Measurements from ENCODE around the gene PDZRN3.

PDZRN3 gene

DNA sequence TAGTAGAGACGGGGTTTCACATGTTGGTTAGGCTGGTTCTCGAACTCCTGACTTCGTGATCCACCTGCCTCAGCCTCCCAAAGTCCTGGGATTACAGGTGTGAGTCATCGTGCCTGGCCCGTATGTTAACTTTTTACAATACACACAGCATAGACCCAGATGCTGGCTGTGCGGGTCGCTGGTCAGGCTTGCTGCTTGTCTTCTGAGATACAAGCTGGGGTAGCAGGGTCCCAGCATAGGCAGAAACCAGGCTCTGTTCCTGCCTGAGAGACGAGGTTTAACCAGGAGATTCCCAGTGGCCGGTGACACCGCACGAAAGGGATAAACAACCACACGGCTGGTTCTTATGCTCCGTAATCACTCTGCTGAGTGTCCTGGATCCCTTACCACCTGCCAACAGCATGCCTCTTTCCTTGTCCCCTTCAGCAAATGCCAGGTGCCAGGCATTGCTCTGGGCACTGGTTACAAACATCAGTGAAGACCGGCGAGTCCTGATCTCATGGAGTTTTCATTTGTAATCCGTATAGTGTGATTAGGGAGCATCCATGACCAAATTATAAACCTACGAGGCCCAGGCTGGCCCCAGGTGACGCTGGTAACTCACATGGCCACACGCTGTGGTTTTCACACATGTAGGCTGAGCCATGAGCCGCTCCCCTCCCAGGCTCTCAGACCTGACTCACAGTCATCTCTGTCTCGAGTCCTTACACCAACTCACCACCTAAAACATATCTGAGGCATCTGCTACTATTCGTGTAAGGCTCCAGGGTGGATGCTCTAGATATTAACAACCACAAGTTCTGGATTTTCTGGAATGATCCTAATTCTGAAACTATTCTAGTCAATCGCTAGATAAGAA, 125.7 kb downstream of the PDZRN3 start:
- ChIA-PET POLR2A (no interaction called here), CTCF (interaction anchor here (1.5 to 1.8 kb wide), 2 partner anchors 9 to 27 kb away, joined by 4 to 6 read pairs; no protein-coding TSS in a partner anchor)
- no peak overlapping the region for H3K4me3 ChIP-seq (ENCODE audit: control insufficient read depth in 1 of 7, extremely low read depth in 1 of 7, insufficient read depth in 4 of 7, low read depth in 2 of 7, low read length in 6 of 7)
- WGBS (ENCODE audit: insufficient coverage) = 91% methylated on average over 21 of the region's 23 CpGs
- no peaks in the 10 kb centered on the region for H3K9me3 ChIP-seq (ENCODE audit: control extremely low read depth in 1 of 5, control insufficient read depth in 4 of 5, insufficient read depth in 2 of 5, low read depth in 1 of 5, low read length in 4 of 5)
- peaks cover 5 to 28% (median 8%) of the 10 kb centered on the region in 5 experiments for H3K27me3 ChIP-seq (replicated peaks in 2 of 5; ENCODE audit: control insufficient read depth in 4 of 5, insufficient read depth in 5 of 5, low read length in 4 of 5)
- no peaks in the 10 kb centered on the region for H3K4me1 ChIP-seq (ENCODE audit: control extremely low read depth in 1 of 4, control insufficient read depth in 4 of 4, insufficient read depth in 4 of 4, low read length in 3 of 4)
- H3K27ac ChIP-seq (ENCODE audit: insufficient read depth in 1 of 2, low read depth in 1 of 2, low read length in 2 of 2, poor library complexity in 1 of 2, severe bottlenecking in 2 of 2) = no peak overlapping the region
- no peak for DNase-seq
- H3K36me3 ChIP-seq (ENCODE audit: control insufficient read depth in 4 of 4, insufficient read depth in 4 of 4, low read length in 3 of 4) = no peaks in the 10 kb centered on the region

DNA sequence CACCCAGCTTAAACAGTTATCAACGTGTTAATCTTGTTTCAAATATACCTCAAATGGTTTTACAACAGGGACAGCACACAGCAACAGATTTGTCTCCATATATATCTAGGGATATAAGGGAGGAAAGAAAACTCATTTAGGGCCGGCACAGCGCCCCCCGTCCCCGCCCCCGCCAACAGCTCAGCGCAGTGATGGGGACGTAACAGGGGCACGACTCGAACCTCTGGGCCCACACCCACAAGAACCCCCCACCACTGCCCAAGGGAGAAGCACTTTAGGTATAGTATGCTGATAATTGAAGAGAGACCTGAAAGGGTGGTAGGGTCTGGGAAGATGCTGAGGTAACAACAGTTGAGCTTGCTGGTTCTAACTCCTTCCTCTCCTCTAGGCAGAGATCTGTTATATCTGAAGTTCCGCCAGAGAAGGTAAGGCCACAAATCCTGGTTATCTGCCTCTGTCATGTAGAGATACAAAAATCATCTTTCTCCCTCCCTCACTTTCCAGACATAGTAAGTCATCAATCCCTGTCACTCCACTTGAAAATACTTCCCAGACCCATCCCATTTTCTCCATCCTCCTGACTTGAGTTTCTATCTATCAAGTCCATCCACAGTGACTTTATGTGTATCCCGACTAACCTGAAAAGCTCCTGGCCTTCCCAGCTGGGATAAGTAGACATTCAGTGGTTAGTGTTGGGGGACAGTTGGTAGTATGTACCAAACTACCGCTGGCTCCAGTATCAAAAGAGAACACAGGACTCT, 126.9 kb downstream of the PDZRN3 start:
- POLR2A ChIA-PET = no interaction called here
- H3K4me3 ChIP-seq (ENCODE audit: control insufficient read depth in 1 of 7, extremely low read depth in 1 of 7, insufficient read depth in 4 of 7, low read depth in 2 of 7, low read length in 6 of 7) = no peak overlapping the region
- H3K36me3 ChIP-seq (ENCODE audit: control insufficient read depth in 4 of 4, insufficient read depth in 4 of 4, low read length in 3 of 4) = no peaks in the 10 kb centered on the region
- CTCF ChIA-PET = interaction anchor here (0.9 to 1.4 kb wide), 2 partner anchors 10 to 391 kb away, joined by 3 to 5 read pairs; no protein-coding TSS in a partner anchor
- H3K27ac ChIP-seq (ENCODE audit: insufficient read depth in 1 of 2, low read depth in 1 of 2, low read length in 2 of 2, poor library complexity in 1 of 2, severe bottlenecking in 2 of 2) = no peak overlapping the region
- H3K9me3 ChIP-seq (ENCODE audit: control extremely low read depth in 1 of 5, control insufficient read depth in 4 of 5, insufficient read depth in 2 of 5, low read depth in 1 of 5, low read length in 4 of 5) = no peaks in the 10 kb centered on the region
- DNase-seq = no peak
- 90% methylated on average over 1 of the region's 13 CpGs for WGBS (ENCODE audit: insufficient coverage)
- no peaks in the 10 kb centered on the region for H3K4me1 ChIP-seq (ENCODE audit: control extremely low read depth in 1 of 4, control insufficient read depth in 4 of 4, insufficient read depth in 4 of 4, low read length in 3 of 4)
- H3K27me3 ChIP-seq (replicated peaks in 2 of 5; ENCODE audit: control insufficient read depth in 4 of 5, insufficient read depth in 5 of 5, low read length in 4 of 5) = peaks cover 5 to 30% (median 8%) of the 10 kb centered on the region in 5 experiments

GRCh38 chr3:73493543-73494308, 131.0 kb downstream of the PDZRN3 start:
- POLR2A ChIA-PET = interaction anchor here (0.6 kb wide), 1 partner anchor 45 kb away, joined by 3 read pairs; no protein-coding TSS in a partner anchor
- WGBS (ENCODE audit: insufficient coverage) = 81% methylated on average over 6 of the region's 7 CpGs

DNA sequence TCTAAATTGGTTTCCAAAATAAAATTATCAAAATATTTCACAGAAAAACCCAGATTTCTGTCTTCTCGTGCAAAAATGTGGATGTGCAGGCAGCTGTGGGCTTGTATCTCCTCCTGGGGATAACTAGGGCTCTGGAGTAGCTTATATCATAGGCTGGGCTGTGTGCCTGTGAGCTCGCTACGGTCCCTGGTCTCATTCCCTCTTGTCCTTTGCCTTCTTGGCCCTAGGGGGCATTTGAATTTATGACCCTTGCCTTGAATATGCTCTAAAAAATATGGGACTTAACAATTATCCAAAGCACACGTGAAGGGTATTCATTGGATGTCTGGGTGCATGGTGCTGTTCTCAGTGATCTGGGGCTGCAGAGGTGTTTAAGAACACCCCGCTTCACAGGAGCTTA, 132.6 kb downstream of the PDZRN3 start:
- ChIA-PET CTCF (no interaction called here), POLR2A (no interaction called here)
- Histone ChIP-seq H3K4me3 (ENCODE audit: control insufficient read depth in 1 of 7, extremely low read depth in 1 of 7, insufficient read depth in 4 of 7, low read depth in 2 of 7, low read length in 6 of 7) (no peak overlapping the region), H3K27ac (ENCODE audit: insufficient read depth in 1 of 2, low read depth in 1 of 2, low read length in 2 of 2, poor library complexity in 1 of 2, severe bottlenecking in 2 of 2) (no peak overlapping the region), H3K9me3 (ENCODE audit: control extremely low read depth in 1 of 5, control insufficient read depth in 4 of 5, insufficient read depth in 2 of 5, low read depth in 1 of 5, low read length in 4 of 5) (no peaks in the 10 kb centered on the region), H3K27me3 (replicated peaks in 2 of 5; ENCODE audit: control insufficient read depth in 4 of 5, insufficient read depth in 5 of 5, low read length in 4 of 5) (peaks cover 3 to 39% (median 8%) of the 10 kb centered on the region in 5 experiments), H3K36me3 (ENCODE audit: control insufficient read depth in 4 of 4, insufficient read depth in 4 of 4, low read length in 3 of 4) (no peaks in the 10 kb centered on the region), H3K4me1 (ENCODE audit: control extremely low read depth in 1 of 4, control insufficient read depth in 4 of 4, insufficient read depth in 4 of 4, low read length in 3 of 4) (no peaks in the 10 kb centered on the region)
- WGBS (ENCODE audit: insufficient coverage) = 100% methylated on average over 2 of the region's 5 CpGs
- DNase-seq = no peak

More at GRCh38 chr3:73493543-73494308, 131.0 kb downstream of the PDZRN3 start:
- Histone ChIP-seq H3K27ac (ENCODE audit: insufficient read depth in 1 of 2, low read depth in 1 of 2, low read length in 2 of 2, poor library complexity in 1 of 2, severe bottlenecking in 2 of 2) (no peak overlapping the region), H3K4me1 (ENCODE audit: control extremely low read depth in 1 of 4, control insufficient read depth in 4 of 4, insufficient read depth in 4 of 4, low read length in 3 of 4) (no peaks in the 10 kb centered on the region), H3K36me3 (ENCODE audit: control insufficient read depth in 4 of 4, insufficient read depth in 4 of 4, low read length in 3 of 4) (no peaks in the 10 kb centered on the region), H3K4me3 (ENCODE audit: control insufficient read depth in 1 of 7, extremely low read depth in 1 of 7, insufficient read depth in 4 of 7, low read depth in 2 of 7, low read length in 6 of 7) (no peak overlapping the region), H3K9me3 (ENCODE audit: control extremely low read depth in 1 of 5, control insufficient read depth in 4 of 5, insufficient read depth in 2 of 5, low read depth in 1 of 5, low read length in 4 of 5) (no peaks in the 10 kb centered on the region), H3K27me3 (replicated peaks in 2 of 5; ENCODE audit: control insufficient read depth in 4 of 5, insufficient read depth in 5 of 5, low read length in 4 of 5) (peaks cover 4 to 28% (median 8%) of the 10 kb centered on the region in 5 experiments)
- no peak for DNase-seq
- CTCF ChIA-PET = interaction anchor here (0.8 to 1.6 kb wide), 2 partner anchors 8 to 393 kb away, joined by 3 to 4 read pairs; no protein-coding TSS in a partner anchor

- no peaks in the 10 kb centered on the region for H3K36me3 ChIP-seq (ENCODE audit: control insufficient read depth in 4 of 4, insufficient read depth in 4 of 4, low read length in 3 of 4)
- H3K27ac ChIP-seq (ENCODE audit: insufficient read depth in 1 of 2, low read depth in 1 of 2, low read length in 2 of 2, poor library complexity in 1 of 2, severe bottlenecking in 2 of 2) = no peak overlapping the region
- ChIA-PET CTCF (interaction anchor here (0.6 to 1.8 kb wide), 2 partner anchors 11 to 1531 kb away, joined by 3 to 5 read pairs; no protein-coding TSS in a partner anchor), POLR2A (no interaction called here)
- no peak overlapping the region for H3K4me3 ChIP-seq (ENCODE audit: control insufficient read depth in 1 of 7, extremely low read depth in 1 of 7, insufficient read depth in 4 of 7, low read depth in 2 of 7, low read length in 6 of 7)
- H3K4me1 ChIP-seq (ENCODE audit: control extremely low read depth in 1 of 4, control insufficient read depth in 4 of 4, insufficient read depth in 4 of 4, low read length in 3 of 4) = no peaks in the 10 kb centered on the region
- H3K9me3 ChIP-seq (ENCODE audit: control extremely low read depth in 1 of 5, control insufficient read depth in 4 of 5, insufficient read depth in 2 of 5, low read depth in 1 of 5, low read length in 4 of 5) = no peaks in the 10 kb centered on the region
- peaks cover 0 to 40% (median 6%) of the 10 kb centered on the region in 5 experiments for H3K27me3 ChIP-seq (replicated peaks in 2 of 5; ENCODE audit: control insufficient read depth in 4 of 5, insufficient read depth in 5 of 5, low read length in 4 of 5)
- no peak for DNase-seq
These were observed 133.5 kb downstream of the PDZRN3 start for GRCh38 chr3:73491287-73491662.

DNA sequence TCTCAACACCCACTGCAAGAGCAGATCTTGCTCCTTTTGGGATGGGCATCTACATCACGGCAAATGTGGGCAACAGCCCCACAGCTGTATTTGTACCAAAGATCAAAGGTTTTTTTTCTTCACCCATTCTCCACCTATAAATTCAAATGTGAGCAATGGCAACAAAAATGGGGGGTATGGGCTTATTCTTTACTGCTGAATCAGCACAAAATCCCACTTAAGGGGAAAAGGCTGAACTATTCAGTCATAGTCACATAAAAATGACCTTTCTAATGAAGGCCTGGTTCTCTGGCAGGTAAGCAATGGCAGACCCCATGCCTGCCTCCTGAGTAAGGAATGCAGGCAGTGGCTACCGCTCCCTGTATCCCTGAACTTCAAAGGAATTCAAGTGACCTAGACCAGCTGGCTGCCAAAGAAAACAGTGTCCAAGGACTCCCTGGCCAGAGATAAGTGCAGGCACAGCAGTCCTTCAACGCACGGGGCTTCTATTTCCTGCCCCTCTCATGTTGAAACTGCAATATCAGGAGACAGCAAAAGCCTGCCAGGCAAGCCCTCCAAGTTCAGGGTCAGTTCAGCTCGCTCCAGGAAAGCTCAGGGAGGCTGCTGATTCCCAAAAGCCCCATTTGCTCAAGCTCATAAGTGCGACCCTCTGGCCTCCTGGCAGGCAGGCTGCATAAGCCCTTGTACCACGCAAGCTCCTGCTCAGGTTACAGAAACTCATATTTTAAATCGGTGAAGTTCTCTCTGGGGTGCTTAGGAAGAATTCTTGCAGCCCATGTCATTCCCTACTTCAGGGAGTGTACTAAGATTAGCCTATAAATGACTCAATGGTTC, 134.1 kb downstream of the PDZRN3 start:
- POLR2A ChIA-PET = no interaction called here
- H3K36me3 ChIP-seq (ENCODE audit: control insufficient read depth in 4 of 4, insufficient read depth in 4 of 4, low read length in 3 of 4) = no peaks in the 10 kb centered on the region
- DNase-seq = no peak

More for the DNA sequence above, 134.1 kb downstream of the PDZRN3 start:
- Histone ChIP-seq H3K27me3 (replicated peaks in 2 of 5; ENCODE audit: control insufficient read depth in 4 of 5, insufficient read depth in 5 of 5, low read length in 4 of 5) (peaks cover 0 to 43% (median 6%) of the 10 kb centered on the region in 5 experiments), H3K27ac (ENCODE audit: insufficient read depth in 1 of 2, low read depth in 1 of 2, low read length in 2 of 2, poor library complexity in 1 of 2, severe bottlenecking in 2 of 2) (no peak overlapping the region), H3K9me3 (ENCODE audit: control extremely low read depth in 1 of 5, control insufficient read depth in 4 of 5, insufficient read depth in 2 of 5, low read depth in 1 of 5, low read length in 4 of 5) (no peaks in the 10 kb centered on the region), H3K4me1 (ENCODE audit: control extremely low read depth in 1 of 4, control insufficient read depth in 4 of 4, insufficient read depth in 4 of 4, low read length in 3 of 4) (no peaks in the 10 kb centered on the region), H3K4me3 (ENCODE audit: control insufficient read depth in 1 of 7, extremely low read depth in 1 of 7, insufficient read depth in 4 of 7, low read depth in 2 of 7, low read length in 6 of 7) (no peak overlapping the region)
- CTCF ChIA-PET = interaction anchor here (1.8 kb wide), 1 partner anchor 12 kb away, joined by 5 read pairs; no protein-coding TSS in a partner anchor
- 71% methylated on average over 6 of the region's 8 CpGs for WGBS (ENCODE audit: insufficient coverage)
